GM19025 (cell line): ENCODE measurements around the gene COL20A1.
"Not testable (repeated sequence)": the region's sequence is repeated elsewhere in the genome, so short reads cannot be mapped to it uniquely, and the experiment has no call there.

Source experiments
- ATAC-seq: cut with Tn5 transposase; IDR thresholded peaks from one replicate; pipeline ENCODE4 v1.9.1; 2021; ENCODE audit warnings: mild to moderate bottlenecking, low read depth, moderate library complexity; ENCODE audit not compliant: unreplicated experiment

Gene COL20A1

GRCh38 chr20:63329331-63330083 lies 36.5 kb downstream of the COL20A1 start:
- no peak for ATAC-seq

GRCh38 chr20:63330084-63330760 lies 37.2 kb downstream of the COL20A1 start:
- no peak for ATAC-seq

GRCh38 chr20:63330940-63331339 lies 38.0 kb downstream of the COL20A1 start:
- no peak for ATAC-seq

- no peak for ATAC-seq
Measured at GRCh38 chr20:63331741-63332400, 38.9 kb downstream of the COL20A1 start.

GRCh38 chr20:63332488-63333240 lies 39.7 kb downstream of the COL20A1 start:
- no peak for ATAC-seq

GRCh38 chr20:63333241-63333836 lies 40.4 kb downstream of the COL20A1 start:
- ATAC-seq = no peak

- no peak for ATAC-seq
Measured at GRCh38 chr20:63334356-63334755, 41.4 kb downstream of the COL20A1 start.

- not testable (repeated sequence) for ATAC-seq
Measured at GRCh38 chr20:63335060-63335459, 42.1 kb downstream of the COL20A1 start.

GRCh38 chr20:63335711-63336110 lies 42.7 kb downstream of the COL20A1 start:
- no peak for ATAC-seq

- ATAC-seq = no peak
Measured at GRCh38 chr20:63336232-63336752, 43.3 kb downstream of the COL20A1 start.

- no peak for ATAC-seq
Measured at GRCh38 chr20:63337786-63338420, 44.9 kb downstream of the COL20A1 start.

GRCh38 chr20:63339154-63340094 lies 46.4 kb downstream of the COL20A1 start:
- ATAC-seq = not testable (repeated sequence)

GRCh38 chr20:63340158-63340688 lies 47.2 kb downstream of the COL20A1 start:
- not testable (repeated sequence) for ATAC-seq

GRCh38 chr20:63342561-63343459 lies 49.8 kb downstream of the COL20A1 start:
- ATAC-seq = no peak

- no peak for ATAC-seq
Measured at GRCh38 chr20:63343460-63344445, 50.8 kb downstream of the COL20A1 start.
